ENCODE results near the gene ENAH.
"Not testable (repeated sequence)": the region's sequence is repeated elsewhere in the genome, so short reads cannot be mapped to it uniquely, and the experiment has no call there.

ENAH gene

GRCh38 chr1:225674381-225674780 lies 21.5 kb upstream of the ENAH start:
- DNase-seq (ENCODE audit: low read depth in 3 of 3) = no peak

DNA sequence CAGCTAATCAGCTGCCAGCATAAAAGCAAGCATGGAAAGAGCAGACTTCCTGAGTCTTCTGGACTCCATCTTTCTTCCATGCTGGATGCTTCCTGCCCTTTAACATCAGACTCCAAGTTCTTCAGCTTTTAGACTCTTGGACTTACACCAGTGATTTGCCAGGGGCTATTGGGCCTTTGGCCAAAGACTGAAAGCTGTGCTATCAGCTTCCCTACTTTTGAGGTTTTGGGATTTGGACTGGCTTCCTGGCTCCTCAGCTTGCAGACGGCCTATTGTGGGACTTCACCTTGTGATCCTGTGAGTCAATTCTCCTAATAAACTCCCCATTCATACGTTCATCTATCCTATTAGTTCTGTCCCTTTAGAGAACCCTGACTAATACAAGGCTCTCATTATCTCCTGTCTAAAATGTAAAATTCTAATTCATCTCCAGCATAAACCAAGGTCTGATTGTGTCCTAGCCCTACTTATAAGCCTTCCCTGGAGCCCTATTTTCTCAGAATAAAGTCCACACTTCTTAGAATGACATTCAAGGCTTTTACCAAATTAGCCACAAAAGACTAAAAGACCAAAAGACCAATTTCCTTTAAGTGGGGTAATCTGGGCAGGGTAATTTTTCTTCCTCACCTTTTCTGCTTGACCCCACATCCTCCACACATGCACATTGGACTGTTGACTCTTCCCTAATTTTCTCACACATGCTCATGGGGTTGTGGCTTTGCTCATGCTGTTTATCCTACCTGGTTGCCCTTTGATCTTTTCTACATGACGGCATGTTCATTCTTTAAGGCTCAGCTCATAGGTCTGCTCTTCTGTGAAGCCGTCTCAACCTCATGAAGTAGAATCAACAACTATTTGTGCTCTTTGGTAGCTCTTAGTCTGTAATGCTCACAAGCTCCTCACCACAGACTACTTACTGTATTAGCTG lies 18.1 kb upstream of the ENAH start:
- no peak for DNase-seq (ENCODE audit: low read depth in 3 of 3)

GRCh38 chr1:225670356-225670755 lies 17.4 kb upstream of the ENAH start:
- no peak for DNase-seq (ENCODE audit: low read depth in 3 of 3)

DNA sequence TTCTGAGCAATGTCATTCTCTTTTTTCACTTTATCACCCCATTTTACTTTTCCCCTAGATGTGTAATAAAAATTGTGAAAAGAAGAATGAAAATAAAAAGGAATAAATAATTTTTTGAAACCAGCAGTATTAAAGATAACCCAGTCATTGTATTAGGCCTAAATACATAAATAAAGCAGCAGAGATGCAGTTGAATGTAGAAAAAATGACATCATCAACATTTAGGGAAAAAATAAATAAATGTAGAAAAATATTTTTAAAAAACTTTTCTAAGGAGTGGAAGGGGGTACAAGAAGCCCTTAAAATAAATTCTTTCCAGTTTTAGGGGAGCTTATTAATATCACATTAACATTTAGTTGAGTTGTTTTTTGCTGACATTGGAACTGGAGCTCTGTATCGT lies 15.3 kb upstream of the ENAH start:
- no peak for DNase-seq (ENCODE audit: low read depth in 3 of 3)

- DNase-seq (ENCODE audit: low read depth in 3 of 3) = no peak
These were observed 14.4 kb upstream of the ENAH start for GRCh38 chr1:225667362-225667761.

DNA sequence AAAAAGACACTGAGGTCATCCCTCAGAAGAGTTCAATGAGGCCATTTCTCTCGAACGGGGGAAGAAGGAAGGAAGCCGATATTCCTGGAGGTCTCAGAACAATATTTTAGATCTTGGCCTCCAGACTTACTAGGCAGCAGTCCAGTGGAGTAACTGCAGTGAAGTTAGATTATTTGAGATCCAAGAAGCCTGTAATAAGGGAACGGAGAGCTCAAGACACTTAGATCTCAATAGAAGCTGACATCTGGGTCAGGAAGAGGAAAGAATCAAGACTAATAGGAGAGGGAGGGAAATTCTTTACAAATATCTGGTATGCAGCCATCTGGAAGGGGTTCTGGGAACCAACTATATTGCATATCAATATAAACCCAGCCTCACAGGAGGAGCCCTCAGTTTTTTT lies 13.6 kb upstream of the ENAH start:
- DNase-seq (ENCODE audit: low read depth in 3 of 3) = no peak

GRCh38 chr1:225664762-225665161 lies 11.8 kb upstream of the ENAH start:
- no peak for DNase-seq (ENCODE audit: low read depth in 3 of 3)

DNA sequence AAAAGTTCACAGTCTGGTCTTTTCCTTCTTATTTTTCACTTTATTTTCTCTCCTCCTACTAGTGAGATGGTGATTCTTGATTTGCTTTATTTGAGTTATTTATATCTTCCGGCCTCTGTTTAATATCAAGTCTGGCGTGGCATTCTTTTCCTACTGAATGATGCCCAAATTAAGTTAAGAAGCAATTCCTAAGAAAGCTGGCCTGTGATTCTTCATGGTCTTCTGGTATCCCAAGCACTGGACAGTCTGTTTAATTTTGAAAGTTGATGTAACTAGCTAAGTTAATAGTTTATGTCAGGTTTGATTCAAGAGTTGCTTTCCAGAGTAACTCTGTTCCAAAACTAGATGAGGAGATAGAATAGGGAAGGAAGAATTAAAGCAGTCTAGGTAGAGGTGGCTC lies 9.2 kb upstream of the ENAH start:
- no peak for DNase-seq (ENCODE audit: low read depth in 3 of 3)

- no peak for DNase-seq (ENCODE audit: low read depth in 3 of 3)
These were observed 7.6 kb upstream of the ENAH start for GRCh38 chr1:225660544-225660946.

DNA sequence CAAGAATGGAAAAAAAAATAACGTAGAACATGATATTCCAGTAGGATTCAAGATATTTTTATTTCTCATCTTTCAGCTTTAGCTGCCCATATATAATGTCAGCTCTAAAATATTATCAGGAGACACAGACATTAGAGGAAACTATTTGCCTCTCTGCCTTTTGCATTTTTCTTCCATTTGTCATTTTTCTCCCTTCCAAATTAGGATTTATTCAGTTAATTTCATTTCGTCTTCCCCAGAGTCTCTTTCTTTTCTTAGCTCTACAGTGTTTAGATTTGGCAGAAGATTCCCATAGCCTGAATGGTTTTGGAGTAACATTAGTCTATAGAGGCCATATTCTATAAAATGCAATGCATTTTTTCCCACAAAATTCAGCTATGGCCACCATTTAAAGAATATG lies 5.1 kb upstream of the ENAH start:
- DNase-seq (ENCODE audit: low read depth in 3 of 3) = no peak

DNA sequence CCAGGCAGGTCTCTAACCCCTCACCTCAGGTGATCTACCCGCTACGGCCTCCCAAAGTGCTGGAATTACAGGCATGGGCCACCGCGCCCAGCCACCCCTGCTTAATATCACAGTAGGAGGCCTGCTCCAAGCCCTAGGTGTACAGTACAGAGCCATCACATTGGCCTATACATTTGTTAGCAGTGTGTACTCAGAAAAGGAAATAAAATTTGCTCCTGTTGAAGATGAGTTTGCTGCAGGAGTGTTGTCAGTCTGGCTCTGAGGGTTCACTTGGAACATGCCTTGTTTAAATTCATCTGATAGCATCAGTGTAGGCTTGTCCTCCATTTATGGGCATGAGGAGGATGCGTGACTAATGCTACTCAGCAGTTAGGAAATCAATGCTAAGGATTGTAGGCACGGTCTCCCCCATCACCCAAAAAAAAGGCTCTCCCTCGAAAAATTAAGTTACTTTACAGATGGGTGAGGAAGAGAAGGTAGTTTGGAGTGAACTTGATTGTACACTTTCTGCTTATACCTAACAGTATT lies 4.6 kb upstream of the ENAH start:
- DNase-seq (ENCODE audit: low read depth in 3 of 3) = no peak

DNA sequence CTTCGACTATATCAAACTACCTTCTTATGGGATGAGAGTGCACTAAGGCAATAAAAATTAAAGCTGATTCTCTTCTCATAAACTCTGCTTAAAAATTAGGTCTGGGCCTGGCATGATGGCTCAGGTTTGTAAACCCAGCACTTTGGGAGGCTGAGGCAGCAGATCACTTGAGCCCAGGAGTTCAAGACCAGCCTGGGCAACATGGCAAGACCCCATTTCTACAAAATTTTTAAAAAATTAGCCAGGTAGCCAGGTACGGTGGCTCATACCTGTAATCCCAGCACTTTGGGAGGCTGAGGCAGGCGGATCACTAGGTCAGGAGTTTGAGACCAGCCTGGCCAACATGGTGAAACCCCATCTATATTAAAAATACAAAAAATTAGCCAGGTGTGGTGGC lies 3.3 kb upstream of the ENAH start:
- DNase-seq (ENCODE audit: low read depth in 3 of 3) = not testable (repeated sequence)

- DNase-seq (ENCODE audit: low read depth in 3 of 3) = no peak
These were observed 2.8 kb upstream of the ENAH start for GRCh38 chr1:225655509-225656258.

- no peak for DNase-seq (ENCODE audit: low read depth in 3 of 3)
These were observed 2.0 kb upstream of the ENAH start for GRCh38 chr1:225654688-225655508.

- no peak for DNase-seq (ENCODE audit: low read depth in 3 of 3)
These were observed 1.3 kb upstream of the ENAH start for GRCh38 chr1:225654277-225654597.

DNA sequence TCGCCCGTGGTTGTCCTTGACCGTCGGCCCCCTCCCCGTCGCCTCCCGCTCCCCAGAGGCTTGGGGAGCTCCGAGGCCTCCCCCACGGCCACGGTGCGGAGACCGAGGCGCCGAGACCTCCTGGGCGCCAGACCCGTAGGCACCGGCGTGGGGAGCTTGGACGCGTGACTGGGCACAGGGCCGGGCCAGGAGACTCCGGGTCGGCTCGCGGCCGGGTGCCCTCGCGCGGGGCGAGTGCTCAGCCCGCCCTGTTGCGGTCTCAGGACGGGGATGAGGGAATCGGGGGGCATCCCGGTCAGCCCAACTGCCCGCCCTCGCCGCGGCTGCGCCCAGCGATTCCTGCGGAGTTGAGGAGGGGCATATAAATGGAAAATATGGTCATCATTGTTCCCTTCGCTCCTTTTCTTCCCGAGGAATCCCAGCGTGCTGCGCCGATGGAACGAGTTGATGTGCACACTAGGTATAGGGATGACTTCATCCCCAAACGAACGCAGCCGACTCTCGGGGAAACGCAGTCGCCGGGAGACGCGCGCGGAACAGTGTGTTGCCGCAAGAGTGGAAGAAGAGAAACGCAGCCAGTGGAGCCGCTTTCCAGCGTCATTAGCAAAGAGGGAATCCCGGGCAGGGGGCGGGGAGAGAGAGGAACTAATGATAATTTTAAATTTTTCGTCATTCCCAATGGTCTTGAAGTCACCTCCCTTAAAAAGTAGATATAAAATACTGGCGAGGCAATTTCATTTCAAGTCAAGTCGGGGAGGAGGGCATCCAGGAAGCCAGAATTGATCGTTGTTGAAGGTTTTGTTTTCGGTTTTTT lies 747 bp upstream of the ENAH start:
- peak in 1 of 3 experiments; percentile 21 for DNase-seq (ENCODE audit: low read depth in 3 of 3)

DNA sequence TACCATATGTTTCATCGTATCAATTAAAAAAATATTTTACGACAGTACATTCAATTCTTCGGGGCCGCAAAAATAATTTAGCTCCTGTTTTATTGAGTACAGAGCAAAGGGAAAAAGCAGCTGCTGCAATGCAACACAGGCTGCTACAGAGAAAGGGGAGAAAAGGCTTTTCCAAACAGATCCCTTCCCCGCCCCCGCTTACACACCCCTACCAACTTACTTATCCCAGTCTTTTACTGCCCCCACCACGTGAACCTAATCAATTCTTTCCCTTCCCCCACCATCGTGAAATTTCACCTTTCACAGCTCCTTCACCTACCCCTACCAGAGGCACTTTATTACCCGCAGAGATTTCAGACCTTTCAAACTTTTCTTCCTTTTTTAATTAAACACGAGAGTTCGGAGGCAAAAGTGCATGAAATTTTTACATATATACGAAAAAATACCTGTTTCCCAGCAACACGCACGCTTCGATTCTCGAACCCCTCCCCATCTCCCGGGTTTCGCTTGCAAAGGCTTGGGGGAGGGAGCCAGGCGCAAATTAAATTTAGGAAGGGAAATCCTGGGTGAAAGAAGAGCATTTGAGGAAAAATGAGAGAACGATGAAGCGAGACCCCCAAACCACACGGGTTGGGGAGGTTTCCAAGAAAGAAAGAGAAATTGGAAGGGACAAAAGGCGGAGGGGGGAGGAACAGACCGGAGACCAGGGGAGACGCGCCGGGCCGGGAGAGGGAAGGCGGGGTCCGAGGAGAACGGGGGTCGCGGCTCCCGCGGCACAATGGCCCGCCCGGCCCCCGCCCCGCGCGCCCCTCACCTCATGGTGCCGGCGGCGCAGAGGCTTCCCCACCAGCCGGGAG lies 823 bp downstream of the ENAH start:
- no peak for DNase-seq (ENCODE audit: low read depth in 3 of 3)

DNA sequence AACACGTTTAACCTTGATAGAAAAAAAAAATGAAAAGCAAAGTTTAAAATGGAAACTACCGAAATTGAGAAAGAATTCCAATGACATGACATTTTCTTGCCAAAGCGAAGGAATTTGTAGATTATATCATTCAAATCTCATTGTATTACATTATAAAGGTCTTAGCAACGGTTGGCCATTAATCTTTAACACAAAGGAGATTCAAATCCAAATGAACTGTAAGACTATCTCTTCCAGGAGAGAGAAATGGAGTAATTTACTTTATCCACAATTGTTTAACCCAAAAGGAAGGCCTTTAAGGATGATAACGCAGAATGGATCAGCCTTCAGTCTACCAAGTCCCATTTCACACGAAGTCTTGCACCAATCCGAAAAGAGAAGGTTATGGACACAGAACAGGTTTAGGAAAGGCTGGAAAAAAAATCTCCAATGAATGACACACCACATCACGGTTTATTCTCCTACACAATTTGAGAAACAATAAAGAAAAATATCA lies 1.5 kb downstream of the ENAH start:
- no peak for DNase-seq (ENCODE audit: low read depth in 3 of 3)

DNA sequence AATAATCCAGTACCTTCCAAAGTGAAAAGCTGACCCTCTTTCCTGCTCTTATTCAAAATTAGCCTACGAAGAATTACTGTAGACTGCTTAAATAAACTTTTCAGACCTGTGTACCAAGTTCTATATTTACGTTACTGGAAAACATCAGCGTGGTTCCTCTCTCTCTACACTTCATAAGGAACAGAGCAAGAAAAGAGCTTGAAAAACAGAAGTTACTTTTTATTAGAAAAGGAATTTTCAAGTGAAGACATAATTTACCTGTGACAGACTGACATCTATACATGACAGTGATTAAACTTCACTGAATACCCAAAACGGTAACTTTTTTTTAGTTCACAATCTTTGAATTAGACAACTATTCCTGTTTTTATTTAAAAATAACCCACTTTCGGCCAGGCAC lies 2.7 kb downstream of the ENAH start:
- no peak for DNase-seq (ENCODE audit: low read depth in 3 of 3)
